Measurements from ENCODE around the gene ACTC1. TPM values are rescaled to one million over a fixed set of nuclear protein-coding genes. Genes with fewer than 3 reads are reported as not detected.

Gene ACTC1
- total RNA-seq, 2 experiments from 2014 or later = not detected

DNA sequence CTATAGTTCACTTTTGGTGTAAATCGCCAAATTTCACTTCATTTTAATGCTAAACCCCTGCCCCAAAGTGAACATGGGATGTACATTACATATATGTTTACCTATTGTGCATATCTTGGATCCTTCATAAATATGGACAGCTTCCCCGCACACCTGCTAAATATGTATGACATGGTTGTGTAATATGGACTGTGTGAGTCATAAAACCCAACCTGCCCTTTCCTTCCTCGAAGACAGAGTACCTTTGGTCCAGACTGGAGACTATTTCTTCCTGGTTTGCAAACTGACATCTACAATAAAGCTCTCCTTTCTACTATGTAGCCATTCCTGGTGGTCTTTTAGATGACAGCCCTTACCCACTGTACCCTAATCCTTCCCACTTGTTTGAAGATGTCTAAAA, 12.4 kb downstream of the ACTC1 start:
- DNase-seq = no peak
- Histone ChIP-seq H3K27ac (ENCODE audit: low read depth in 1 of 2, low read length in 2 of 2) (no peak overlapping the region), H3K36me3 (ENCODE audit: insufficient read depth, low read length) (no peaks in the 10 kb centered on the region), H3K4me3 (ENCODE audit: low read length) (no peak overlapping the region), H3K9me3 (ENCODE audit: control insufficient read depth in 1 of 2, insufficient read depth in 1 of 2, low read length in 2 of 2) (no peaks in the 10 kb centered on the region), H3K27me3 (ENCODE audit: control insufficient read depth in 1 of 2, insufficient read depth in 2 of 2, low read length in 2 of 2) (peaks cover 3 to 14% of the 10 kb centered on the region in 2 experiments), H3K4me1 (ENCODE audit: insufficient read depth, low read length) (no peaks in the 10 kb centered on the region)
- TF ChIP-seq, protein P1, sequence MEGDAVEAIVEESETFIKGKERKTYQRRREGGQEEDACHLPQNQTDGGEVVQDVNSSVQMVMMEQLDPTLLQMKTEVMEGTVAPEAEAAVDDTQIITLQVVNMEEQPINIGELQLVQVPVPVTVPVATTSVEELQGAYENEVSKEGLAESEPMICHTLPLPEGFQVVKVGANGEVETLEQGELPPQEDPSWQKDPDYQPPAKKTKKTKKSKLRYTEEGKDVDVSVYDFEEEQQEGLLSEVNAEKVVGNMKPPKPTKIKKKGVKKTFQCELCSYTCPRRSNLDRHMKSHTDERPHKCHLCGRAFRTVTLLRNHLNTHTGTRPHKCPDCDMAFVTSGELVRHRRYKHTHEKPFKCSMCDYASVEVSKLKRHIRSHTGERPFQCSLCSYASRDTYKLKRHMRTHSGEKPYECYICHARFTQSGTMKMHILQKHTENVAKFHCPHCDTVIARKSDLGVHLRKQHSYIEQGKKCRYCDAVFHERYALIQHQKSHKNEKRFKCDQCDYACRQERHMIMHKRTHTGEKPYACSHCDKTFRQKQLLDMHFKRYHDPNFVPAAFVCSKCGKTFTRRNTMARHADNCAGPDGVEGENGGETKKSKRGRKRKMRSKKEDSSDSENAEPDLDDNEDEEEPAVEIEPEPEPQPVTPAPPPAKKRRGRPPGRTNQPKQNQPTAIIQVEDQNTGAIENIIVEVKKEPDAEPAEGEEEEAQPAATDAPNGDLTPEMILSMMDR (IDR thresholded peaks at IDR 0.05) = no peak
- intact Hi-C loops (cut with DNase I, micrococcal nuclease) = loop anchor here in 1 of 2 experiments (10.0 kb wide), 1 partner anchor 62 kb away; no protein-coding TSS in a partner anchor
- Mint-ChIP-seq H3K9me3 (peaks cover 4% of the 10 kb centered on the region), H3K27me3 (peaks cover 51% of the 10 kb centered on the region), H3K27ac (no peak overlapping the region), H3K4me1 (ENCODE audit: low read depth) (no peaks in the 10 kb centered on the region), H3K36me3 (ENCODE audit: low read depth) (no peaks in the 10 kb centered on the region), H3K4me3 (no peak overlapping the region)
- no peak for ATAC-seq (ENCODE audit: poor library complexity)
- ChIA-PET CTCF (no interaction called here), POLR2A (no interaction called here)

DNA sequence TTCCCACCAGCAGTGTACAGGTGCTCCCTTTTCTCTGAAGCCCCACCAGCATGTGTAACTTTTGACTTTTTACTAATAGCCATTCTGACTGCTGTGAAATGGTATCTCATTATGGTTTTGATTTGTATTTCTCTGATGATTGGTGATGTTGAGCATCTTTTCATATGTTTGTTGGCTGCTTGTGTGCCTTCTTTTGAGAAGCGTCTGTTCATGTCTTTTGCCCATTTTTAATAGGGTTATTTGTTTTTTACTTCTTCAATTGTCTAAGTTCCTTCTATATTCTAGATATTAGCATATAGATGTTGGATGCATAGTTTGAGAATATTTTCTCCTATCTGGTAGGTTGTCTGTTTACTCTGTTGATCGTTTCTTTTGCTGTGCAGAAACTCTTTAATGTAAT, 14.6 kb downstream of the ACTC1 start:
- no peak for ATAC-seq (ENCODE audit: poor library complexity)
- H3K27me3 Mint-ChIP-seq = peaks cover 46% of the 10 kb centered on the region

DNA sequence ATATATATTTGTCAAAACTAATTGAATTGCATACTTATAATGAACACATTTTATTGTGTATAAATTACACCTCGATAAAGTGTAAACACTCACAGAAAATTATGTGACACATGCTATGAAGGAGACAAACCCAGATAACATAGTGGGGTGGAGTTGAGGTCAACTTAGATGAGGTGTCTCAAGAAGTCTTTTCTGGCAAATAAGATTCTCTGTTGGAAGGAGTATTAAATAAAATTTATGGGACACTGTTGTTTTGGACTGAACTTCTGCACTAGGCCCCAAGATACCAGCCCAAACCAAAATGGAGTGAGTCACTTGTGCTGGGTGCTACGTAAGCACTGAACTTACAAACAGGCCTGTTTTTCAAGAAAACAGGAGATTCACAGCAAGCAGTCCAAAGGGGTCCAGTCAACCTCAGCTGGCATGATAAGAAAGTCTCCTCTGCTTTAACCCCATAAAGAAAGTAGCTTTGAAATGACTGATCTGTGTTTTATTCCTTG, 18.7 kb downstream of the ACTC1 start:
- H3K9me3 Mint-ChIP-seq = no peaks in the 10 kb centered on the region
- no peaks in the 10 kb centered on the region for H3K4me1 Mint-ChIP-seq (ENCODE audit: low read depth)

More for the DNA sequence above, 14.6 kb downstream of the ACTC1 start:
- Histone ChIP-seq H3K4me3 (ENCODE audit: low read length) (no peak overlapping the region), H3K4me1 (ENCODE audit: insufficient read depth, low read length) (no peaks in the 10 kb centered on the region), H3K9me3 (ENCODE audit: control insufficient read depth in 1 of 2, insufficient read depth in 1 of 2, low read length in 2 of 2) (no peaks in the 10 kb centered on the region), H3K27ac (ENCODE audit: low read depth in 1 of 2, low read length in 2 of 2) (no peak overlapping the region), H3K36me3 (ENCODE audit: insufficient read depth, low read length) (no peaks in the 10 kb centered on the region), H3K27me3 (ENCODE audit: control insufficient read depth in 1 of 2, insufficient read depth in 2 of 2, low read length in 2 of 2) (peaks cover 0 to 5% of the 10 kb centered on the region in 2 experiments)
- ChIA-PET CTCF (interaction anchor here (0.7 kb wide), 1 partner anchor 664 kb away, joined by 4 read pairs; no protein-coding TSS in a partner anchor), POLR2A (no interaction called here)
- no peak for DNase-seq
- TF ChIP-seq, protein P1 (IDR thresholded peaks at IDR 0.05) = no peak
- H3K4me3 Mint-ChIP-seq = no peak overlapping the region
- intact Hi-C loops (cut with DNase I, micrococcal nuclease) = loop anchor here in 1 of 2 experiments (10.0 kb wide), 1 partner anchor 64 kb away; no protein-coding TSS in a partner anchor
- peaks cover 4% of the 10 kb centered on the region for H3K9me3 Mint-ChIP-seq
- H3K4me1 Mint-ChIP-seq (ENCODE audit: low read depth) = no peaks in the 10 kb centered on the region
- H3K27ac Mint-ChIP-seq = no peak overlapping the region
- no peaks in the 10 kb centered on the region for H3K36me3 Mint-ChIP-seq (ENCODE audit: low read depth)

More for the DNA sequence above, 18.7 kb downstream of the ACTC1 start:
- Histone ChIP-seq H3K27me3 (ENCODE audit: control insufficient read depth in 1 of 2, insufficient read depth in 2 of 2, low read length in 2 of 2) (peaks cover 4% of the 10 kb centered on the region in 2 experiments), H3K4me3 (ENCODE audit: low read length) (no peak overlapping the region), H3K36me3 (ENCODE audit: insufficient read depth, low read length) (no peaks in the 10 kb centered on the region), H3K27ac (ENCODE audit: low read depth in 1 of 2, low read length in 2 of 2) (no peak overlapping the region), H3K9me3 (ENCODE audit: control insufficient read depth in 1 of 2, insufficient read depth in 1 of 2, low read length in 2 of 2) (no peaks in the 10 kb centered on the region), H3K4me1 (ENCODE audit: insufficient read depth, low read length) (no peaks in the 10 kb centered on the region)
- no peak for ATAC-seq (ENCODE audit: poor library complexity)
- TF ChIP-seq, protein P1 (IDR thresholded peaks at IDR 0.05) = no peak
- ChIA-PET POLR2A (no interaction called here), CTCF (no interaction called here)
- intact Hi-C loops (cut with DNase I, micrococcal nuclease) = no loop called here
- Mint-ChIP-seq H3K4me3 (no peak overlapping the region), H3K36me3 (ENCODE audit: low read depth) (no peaks in the 10 kb centered on the region), H3K27ac (no peak overlapping the region), H3K27me3 (peaks cover 28% of the 10 kb centered on the region)
- DNase-seq = no peak
